Measurements from ENCODE around the gene UTY. TPM values are rescaled to one million over a fixed set of nuclear protein-coding genes. Genes with fewer than 3 reads are reported as not detected.

UTY gene
- total RNA-seq, 1 experiment from 2014 or later: not detected

DNA sequence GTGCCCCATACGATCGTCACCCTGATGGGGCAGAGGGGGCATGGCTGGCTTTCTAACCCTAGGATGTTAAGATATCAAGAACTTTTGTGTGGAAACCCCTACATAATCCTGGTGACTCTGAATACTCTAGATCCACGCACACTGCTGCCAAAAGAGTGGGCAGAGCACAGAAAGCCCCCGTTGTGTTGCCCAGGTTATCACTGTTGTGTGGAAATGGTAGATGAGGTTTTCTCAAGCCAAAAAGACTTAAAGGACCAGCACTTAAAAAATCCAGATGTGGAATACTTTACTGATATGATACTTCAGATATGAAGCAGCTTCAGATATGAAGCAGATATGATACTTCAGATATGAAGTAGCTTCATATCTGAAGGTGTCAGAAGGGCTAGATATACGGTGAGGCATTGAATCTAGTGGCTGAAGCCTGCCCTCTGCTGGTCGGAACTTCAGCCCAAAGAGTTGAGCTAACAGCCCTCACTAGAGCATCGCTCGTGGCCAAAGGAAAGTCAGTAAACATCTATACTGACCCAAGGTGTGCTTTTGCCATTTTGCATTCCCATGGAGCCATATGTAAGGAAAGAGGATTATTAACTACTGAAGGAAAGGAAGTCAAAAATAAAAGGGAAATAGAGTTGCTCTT lies 136.4 kb downstream of the UTY start:
- no peak for DNase-seq
- Histone ChIP-seq H3K9ac (ENCODE audit: extremely low read depth, insufficient read length, low read length) (no peak overlapping the region), H2BK5ac (ENCODE audit: insufficient read length, low read length) (no peak overlapping the region), H3K18ac (ENCODE audit: insufficient read length, low read depth, low read length) (no peak overlapping the region), H3K79me2 (ENCODE audit: insufficient read depth, low read length) (no peaks in the 10 kb centered on the region), H2BK120ac (ENCODE audit: low read depth, low read length, poor library complexity, severe bottlenecking) (no peak overlapping the region), H2BK20ac (ENCODE audit: low read depth, low read length, poor library complexity, severe bottlenecking) (no peak overlapping the region), H2BK12ac (ENCODE audit: insufficient read length, low read depth, low read length) (no peak overlapping the region), H3K27ac (ENCODE audit: insufficient read length, low read depth, low read length) (no peak overlapping the region), H3K27me3 (ENCODE audit: insufficient read depth, low read length) (no peaks in the 10 kb centered on the region), H2BK15ac (ENCODE audit: low read depth, low read length) (no peak overlapping the region), H3K4ac (ENCODE audit: low read depth, low read length) (no peak overlapping the region), H4K20me1 (ENCODE audit: control insufficient read depth, insufficient read depth, insufficient read length) (no peaks in the 10 kb centered on the region), H3K4me1 (ENCODE audit: insufficient read depth, low read length) (no peaks in the 10 kb centered on the region), H3T11ph (ENCODE audit: low read length) (no peak overlapping the region), H4K5ac (ENCODE audit: insufficient read length, low read depth, low read length) (no peak overlapping the region), H4K91ac (ENCODE audit: insufficient read length, low read depth, low read length) (no peak overlapping the region), H3K23me2 (ENCODE audit: insufficient read length, low read depth, low read length, poor library complexity, severe bottlenecking) (no peaks in the 10 kb centered on the region), H2AK5ac (ENCODE audit: insufficient read length, low read length) (no peak overlapping the region), H3K9me3 (ENCODE audit: control insufficient read depth, low read depth, low read length) (no peaks in the 10 kb centered on the region), H3K23ac (ENCODE audit: insufficient read length, low read depth, low read length) (no peak overlapping the region), H2AFZ (ENCODE audit: low read length) (no peak overlapping the region), H3K14ac (ENCODE audit: insufficient read depth, low read length) (no peak overlapping the region), H3K79me1 (ENCODE audit: insufficient read depth, low read depth, low read length, poor library complexity, severe bottlenecking) (no peaks in the 10 kb centered on the region), H4K8ac (replicated peaks; ENCODE audit: insufficient read length, low read depth, low read length) (no peak overlapping the region), H3K4me2 (ENCODE audit: insufficient read depth, insufficient read length, low read length) (no peak overlapping the region), H3K56ac (ENCODE audit: insufficient read length, low read depth, low read length) (no peak overlapping the region)
- TF ChIP-seq, protein P1, sequence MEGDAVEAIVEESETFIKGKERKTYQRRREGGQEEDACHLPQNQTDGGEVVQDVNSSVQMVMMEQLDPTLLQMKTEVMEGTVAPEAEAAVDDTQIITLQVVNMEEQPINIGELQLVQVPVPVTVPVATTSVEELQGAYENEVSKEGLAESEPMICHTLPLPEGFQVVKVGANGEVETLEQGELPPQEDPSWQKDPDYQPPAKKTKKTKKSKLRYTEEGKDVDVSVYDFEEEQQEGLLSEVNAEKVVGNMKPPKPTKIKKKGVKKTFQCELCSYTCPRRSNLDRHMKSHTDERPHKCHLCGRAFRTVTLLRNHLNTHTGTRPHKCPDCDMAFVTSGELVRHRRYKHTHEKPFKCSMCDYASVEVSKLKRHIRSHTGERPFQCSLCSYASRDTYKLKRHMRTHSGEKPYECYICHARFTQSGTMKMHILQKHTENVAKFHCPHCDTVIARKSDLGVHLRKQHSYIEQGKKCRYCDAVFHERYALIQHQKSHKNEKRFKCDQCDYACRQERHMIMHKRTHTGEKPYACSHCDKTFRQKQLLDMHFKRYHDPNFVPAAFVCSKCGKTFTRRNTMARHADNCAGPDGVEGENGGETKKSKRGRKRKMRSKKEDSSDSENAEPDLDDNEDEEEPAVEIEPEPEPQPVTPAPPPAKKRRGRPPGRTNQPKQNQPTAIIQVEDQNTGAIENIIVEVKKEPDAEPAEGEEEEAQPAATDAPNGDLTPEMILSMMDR (conservative IDR thresholded peaks at IDR 0.05): no peak
- H3K27me3 Mint-ChIP-seq (ENCODE audit: low read depth): no peaks in the 10 kb centered on the region
- no peak overlapping the region for H3K4me3 Mint-ChIP-seq
- H3K9me3 Mint-ChIP-seq: no peaks in the 10 kb centered on the region
- H3K27ac Mint-ChIP-seq: no peak overlapping the region
- no CpG with 5 or more reads among the region's 8 CpGs for WGBS (ENCODE audit: extremely low coverage, insufficient read length, low lambda C conversion rate)
- H3K36me3 Mint-ChIP-seq (ENCODE audit: insufficient read depth in 1 of 3, low read depth in 3 of 3): no peaks in the 10 kb centered on the region
- H3K4me1 Mint-ChIP-seq: no peaks in the 10 kb centered on the region
